Motor neuron (in vitro differentiated cells): ENCODE results near the gene ZDHHC22. TPM values are rescaled to one million over a fixed set of nuclear protein-coding genes. Genes with fewer than 3 reads are reported as not detected.

Source experiments
- ATAC-seq, 8 experiments: fragments of 200-7000 bp; cut with Tn5 transposase; replicated peaks in 6 of 8; 2 replicates each; pipeline ENCODE4 v1.8.0; 2021; ENCODE audit warnings: mild to moderate bottlenecking in 8 of 8, moderate library complexity in 8 of 8
- H3K27ac ChIP-seq, 2 donors: fragments of 250-450 bp; sonication (Bioruptor Pico); 2 replicates each; pipeline ENCODE4 v1.9.0; 2021; ENCODE audit warnings: antibody characterized with exemption in 2 of 2, mild to moderate bottlenecking in 2 of 2, moderate library complexity in 1 of 2
- H3K4me1 ChIP-seq, 2 donors: fragments of 250-450 bp; sonication (Bioruptor Pico); replicated peaks in 1 of 2; 2 replicates each; pipeline ENCODE4 v1.6.1; 2021; ENCODE audit warnings: antibody characterized with exemption in 2 of 2, mild to moderate bottlenecking in 2 of 2, moderate library complexity in 1 of 2
- H3K4me3 ChIP-seq, 5 donors: fragments of 250-450 bp; sonication (Bioruptor Pico); 2 replicates each; pipeline ENCODE4 v1.9.0; 2021; ENCODE audit warnings: antibody characterized with exemption in 5 of 5, mild to moderate bottlenecking in 5 of 5, moderate library complexity in 4 of 5
- WGBS, 10 experiments: fragments of 450-650 bp; shearing (Covaris generic); methylation state at CpG; one replicate each; pipeline ENCODE4 v1.0.0; 2022; 5-methylcytosine and 5-hydroxymethylcytosine counted together
- in situ Hi-C, 9 experiments: fragments of 400-800 bp; cut with MboI; loops; one replicate each; pipeline ENCODE4 v1.15.0; 2021; ENCODE audit warnings: low sequenced_read_pairs in 9 of 9, low pct_unique_long_range_greater_than_20kb in 2 of 9; ENCODE audit not compliant: unreplicated experiment in 9 of 9
- total RNA-seq, 8 experiments: library from RNA; unstranded; fragments of 300-600 nt; gene quantifications; 2 replicates each; pipeline versions ENCODE4 v1.2.3 to v1.2.4, GENCODE V29; 2022

Gene ZDHHC22, protein sequence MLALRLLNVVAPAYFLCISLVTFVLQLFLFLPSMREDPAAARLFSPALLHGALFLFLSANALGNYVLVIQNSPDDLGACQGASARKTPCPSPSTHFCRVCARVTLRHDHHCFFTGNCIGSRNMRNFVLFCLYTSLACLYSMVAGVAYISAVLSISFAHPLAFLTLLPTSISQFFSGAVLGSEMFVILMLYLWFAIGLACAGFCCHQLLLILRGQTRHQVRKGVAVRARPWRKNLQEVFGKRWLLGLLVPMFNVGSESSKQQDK
- 10 to 100 TPM in 3 of 8 experiments, 1 to 10 TPM in 2, under 1 TPM in 3; 0.13 to 23.7 (median 8.8) TPM for total RNA-seq

- WGBS, 10 experiments: 0% methylated on average over 5 of the region's 77 CpGs; no CpG with 5 or more reads in 9 of the 10 experiments
- Histone ChIP-seq H3K27ac (peak within 1 kb of the TSS; percentile 63 to 78), H3K4me3 (peak within 1 kb of the TSS; percentile 51 to 80 (median 66)), H3K4me1 (peaks cover 33 to 41% of the 10 kb centered on the region in 2 donors)
- ATAC-seq: peak; percentile 39 to 86 (median 78)
- in situ Hi-C loops: loop anchor here in 2 of 9 experiments (25.0 kb wide), 1 partner anchor 171 kb away; the partner anchor contains the start of genes GSTZ1 (in 2 of the 2) and POMT2 (in 2 of the 2)
Observed at GRCh38 chr14:77141214-77142004, at the start of gene ZDHHC22. ZDHHC22 (minus strand) TSS chr14:77141791; CDS start chr14:77139738, 2,053 bp downstream.

DNA sequence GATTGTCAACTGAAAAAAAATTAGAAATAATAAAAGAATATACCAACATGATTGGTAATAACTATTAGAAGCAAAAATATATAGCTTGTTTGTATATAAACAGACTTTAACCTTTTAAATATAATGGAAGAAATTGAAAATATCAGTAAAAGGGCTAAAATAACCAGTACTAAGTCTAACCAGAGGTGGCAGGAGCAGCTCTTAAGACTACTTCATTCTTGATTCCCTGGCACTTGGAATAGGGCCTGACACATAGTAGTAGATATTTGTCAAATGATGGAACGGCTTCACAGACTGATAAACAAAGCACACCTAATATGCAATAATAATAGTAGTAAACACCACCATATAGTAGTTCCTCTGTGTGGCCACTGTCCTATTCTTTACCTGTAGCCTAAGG lies 49.4 kb upstream of the ZDHHC22 start:
- Histone ChIP-seq H3K4me1 (peaks cover 0 to 10% of the 10 kb centered on the region in 2 donors), H3K4me3 (no peak overlapping the region), H3K27ac (no peak overlapping the region)
- no peak for ATAC-seq
- 0 to 80% (median 50%) methylated on average over 1 of the region's 1 CpG; no CpG with 5 or more reads in 3 of the 10 experiments for WGBS, 10 experiments
- in situ Hi-C loops: no loop called here

DNA sequence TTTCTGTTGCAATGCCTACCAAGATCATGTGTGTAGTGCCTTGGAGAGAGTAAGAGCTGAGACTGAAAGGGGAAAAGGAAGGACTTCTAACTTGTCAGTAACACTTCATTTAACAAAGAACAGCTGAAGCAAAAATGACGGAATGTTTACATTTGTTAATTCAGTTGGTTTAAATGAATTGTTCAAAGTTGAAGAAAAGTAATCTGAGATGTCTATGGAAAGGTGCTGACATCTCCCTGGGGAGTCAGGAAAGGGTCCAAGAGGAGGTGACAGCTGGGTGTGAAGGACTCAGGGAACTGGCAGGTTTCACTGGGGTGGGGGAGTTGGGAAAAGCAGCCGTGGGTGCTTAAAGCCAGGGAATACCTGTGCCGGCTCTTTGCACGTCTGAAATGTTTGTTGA lies 47.9 kb upstream of the ZDHHC22 start:
- in situ Hi-C loops: no loop called here
- H3K4me3 ChIP-seq: no peak overlapping the region
- ATAC-seq: no peak
- peaks cover 0 to 10% of the 10 kb centered on the region in 2 donors for H3K4me1 ChIP-seq
- no peak overlapping the region for H3K27ac ChIP-seq
- 0 to 74% (median 48%) methylated on average over 1 to 4 of the region's 4 CpGs; no CpG with 5 or more reads in 4 of the 10 experiments for WGBS, 10 experiments

DNA sequence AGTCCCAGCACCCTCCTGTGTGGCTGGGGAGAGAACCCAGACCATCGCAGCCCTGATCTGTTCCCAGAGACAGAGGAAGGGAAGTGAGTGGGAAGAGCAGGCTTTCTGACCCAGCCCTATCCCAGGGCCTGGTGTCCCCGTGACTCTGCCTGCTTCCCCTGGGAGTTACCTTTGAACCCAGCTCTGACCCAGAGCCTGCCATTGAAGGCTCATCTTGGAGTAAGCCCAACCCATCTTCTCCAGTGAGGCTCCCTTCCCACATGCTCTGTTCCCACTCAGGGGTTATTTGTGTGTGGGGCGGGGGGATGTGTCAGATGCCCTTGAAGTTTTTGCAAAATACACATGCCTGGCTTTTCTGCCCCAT lies 46.0 kb upstream of the ZDHHC22 start:
- Histone ChIP-seq H3K27ac (no peak overlapping the region), H3K4me3 (no peak overlapping the region), H3K4me1 (peaks cover 6 to 15% of the 10 kb centered on the region in 2 donors)
- in situ Hi-C loops: no loop called here
- peak in 1 of 8 experiments; percentile 6 for ATAC-seq
- WGBS, 10 experiments: 0 to 80% (median 60%) methylated on average over 1 to 2 of the region's 3 CpGs; no CpG with 5 or more reads in 7 of the 10 experiments

DNA sequence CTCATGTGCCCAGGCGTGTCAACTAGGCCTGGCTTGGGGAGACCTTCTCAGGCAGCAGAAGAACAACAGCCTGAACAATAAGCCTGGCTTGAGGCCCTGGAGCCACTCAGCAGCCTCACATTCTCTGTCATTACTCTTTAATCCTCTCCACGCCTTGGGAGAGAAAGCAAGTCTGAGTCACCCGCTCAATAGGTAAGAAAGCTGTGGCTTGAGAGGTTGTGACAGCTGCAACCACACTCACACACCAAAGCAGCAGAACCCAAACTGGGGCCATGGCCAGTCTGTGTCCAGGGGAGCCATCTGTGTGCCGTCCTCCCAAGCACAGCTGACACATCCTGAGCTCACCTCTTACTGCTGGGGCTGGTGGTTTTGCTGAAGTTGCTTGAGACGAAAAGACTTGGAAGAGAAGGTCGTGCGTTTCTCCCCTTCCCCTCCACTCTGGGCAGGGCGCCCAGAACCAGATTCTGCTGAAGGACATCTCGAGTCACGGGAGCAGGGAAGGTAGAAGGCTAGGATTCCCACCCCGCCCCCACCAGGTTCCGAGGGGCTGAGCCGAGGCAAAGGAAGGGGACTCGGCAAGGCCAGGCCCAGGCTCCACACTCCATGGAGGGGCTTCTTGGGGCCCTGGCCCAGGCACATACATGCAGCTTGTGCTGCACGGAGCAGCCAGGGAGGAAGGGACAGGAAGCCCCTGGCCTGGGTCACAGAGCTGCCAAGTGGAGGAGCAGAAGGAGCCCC lies 45.5 kb upstream of the ZDHHC22 start:
- 20 to 72% (median 53%) methylated on average over 1 to 7 of the region's 15 CpGs; no CpG with 5 or more reads in 3 of the 10 experiments for WGBS, 10 experiments
- H3K4me1 ChIP-seq: peaks cover 9 to 19% of the 10 kb centered on the region in 2 donors
- H3K4me3 ChIP-seq: no peak overlapping the region
- H3K27ac ChIP-seq: no peak overlapping the region
- ATAC-seq: peak in 7 of 8 experiments; percentile 1 to 59 (median 20)
- in situ Hi-C loops: no loop called here

DNA sequence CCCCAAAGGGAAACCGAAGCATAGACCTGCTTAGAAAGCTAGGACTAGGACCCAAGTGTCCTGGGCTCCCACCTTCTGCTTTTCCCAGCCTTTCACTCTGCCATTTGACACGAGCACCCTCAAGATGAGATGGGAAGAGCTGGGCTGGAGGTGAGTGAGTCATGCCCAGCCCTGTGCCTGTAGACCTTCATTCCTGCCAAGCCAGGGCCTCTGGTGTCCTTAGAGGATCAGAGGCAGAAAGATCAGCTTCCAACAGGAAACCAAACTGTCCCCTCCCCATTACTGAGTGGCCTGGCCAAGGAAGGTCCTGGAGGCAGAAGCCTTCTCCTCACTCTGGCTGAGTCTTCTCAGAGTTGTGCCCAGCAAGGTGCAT lies 43.5 kb upstream of the ZDHHC22 start:
- no peak overlapping the region for H3K4me3 ChIP-seq
- H3K27ac ChIP-seq: no peak overlapping the region
- 33 to 70% methylated on average over 1 to 2 of the region's 2 CpGs; no CpG with 5 or more reads in 8 of the 10 experiments for WGBS, 10 experiments
- in situ Hi-C loops: no loop called here
- H3K4me1 ChIP-seq: peaks cover 9 to 22% of the 10 kb centered on the region in 2 donors
- no peak for ATAC-seq

GRCh38 chr14:77184396-77185092 lies 43.0 kb upstream of the ZDHHC22 start:
- in situ Hi-C loops: no loop called here
- 0 to 100% (median 46%) methylated on average over 1 to 9 of the region's 11 CpGs; no CpG with 5 or more reads in 2 of the 10 experiments for WGBS, 10 experiments
- peak in 2 of 8 experiments; percentile 27 to 34 for ATAC-seq
- no peak overlapping the region for H3K27ac ChIP-seq
- peaks cover 9 to 22% of the 10 kb centered on the region in 2 donors for H3K4me1 ChIP-seq
- no peak overlapping the region for H3K4me3 ChIP-seq

DNA sequence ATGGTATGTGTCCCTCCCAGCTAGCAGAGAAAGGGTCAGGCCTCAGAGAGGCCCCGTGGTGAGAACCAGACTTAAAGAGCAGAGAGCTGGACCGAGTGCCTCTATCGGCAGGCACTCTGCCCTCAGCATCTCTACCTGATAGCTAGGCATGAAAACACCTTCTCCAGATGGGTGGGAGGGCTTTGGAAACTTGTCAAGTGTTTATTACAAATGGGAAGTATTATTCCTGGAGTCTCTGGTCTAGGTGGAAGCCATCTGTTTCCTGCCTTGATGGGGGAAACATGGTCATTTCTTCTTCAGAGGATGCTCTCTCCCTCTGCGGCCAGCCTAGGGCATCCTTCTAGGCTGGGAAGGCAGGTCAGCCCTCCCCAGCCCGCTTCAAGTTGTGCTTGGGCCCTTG lies 42.3 kb upstream of the ZDHHC22 start:
- ATAC-seq: no peak
- Histone ChIP-seq H3K4me1 (peaks cover 9 to 22% of the 10 kb centered on the region in 2 donors), H3K27ac (no peak overlapping the region), H3K4me3 (no peak overlapping the region)
- WGBS, 10 experiments: 33 to 83% (median 58%) methylated on average over 1 to 5 of the region's 5 CpGs; no CpG with 5 or more reads in 4 of the 10 experiments
- in situ Hi-C loops: no loop called here

- peak; percentile 73 to 96 (median 91) for ATAC-seq
- in situ Hi-C loops: no loop called here
- 0 to 20% methylated on average over 2 to 8 of the region's 46 CpGs; no CpG with 5 or more reads in 8 of the 10 experiments for WGBS, 10 experiments
- Histone ChIP-seq H3K4me1 (peaks cover 9 to 16% of the 10 kb centered on the region in 2 donors), H3K27ac (peak within 1 kb of the TSS; percentile 77 to 84), H3K4me3 (peak within 1 kb of the TSS; percentile 52 to 74 (median 65))
Observed at GRCh38 chr14:77181603-77182437, 40.2 kb upstream of the ZDHHC22 start, which contains the start of gene TMEM63C. TMEM63C (plus strand) TSS chr14:77181798; CDS start chr14:77218814, 37,016 bp downstream.

- Histone ChIP-seq H3K27ac (peak overlapping the region in 1 of 2 donors; percentile 39), H3K4me3 (peak overlapping the region in 4 of 5 donors; percentile 53 to 74 (median 66)), H3K4me1 (peaks cover 9 to 12% of the 10 kb centered on the region in 2 donors)
- 0 to 80% (median 51%) methylated on average over 1 to 7 of the region's 12 CpGs; no CpG with 5 or more reads in 6 of the 10 experiments for WGBS, 10 experiments
- in situ Hi-C loops: no loop called here
- no peak for ATAC-seq
Observed at GRCh38 chr14:77180726-77181602, 39.4 kb upstream of the ZDHHC22 start.

DNA sequence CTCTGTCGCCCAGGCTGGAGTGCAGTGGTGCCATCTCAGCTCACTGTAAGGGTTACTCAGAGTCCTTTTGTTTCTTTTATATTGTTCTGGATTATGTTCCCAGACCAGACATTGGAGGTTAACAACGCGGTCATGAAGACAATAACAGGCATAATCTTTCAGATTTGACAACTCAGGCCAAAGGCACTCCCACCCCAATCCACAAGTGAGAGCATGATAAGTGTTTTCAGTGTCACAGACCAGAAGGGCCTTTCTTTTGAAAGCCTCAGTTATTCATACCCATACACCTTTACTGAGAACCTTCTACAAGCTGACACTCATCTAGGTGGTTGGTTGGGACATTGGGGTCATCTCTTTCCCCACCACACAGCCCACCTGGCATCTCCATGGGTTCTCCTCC lies 37.1 kb upstream of the ZDHHC22 start:
- in situ Hi-C loops: no loop called here
- H3K4me1 ChIP-seq: peaks cover 9 to 12% of the 10 kb centered on the region in 2 donors
- 0 to 100% (median 38%) methylated on average over 1 to 3 of the region's 3 CpGs; no CpG with 5 or more reads in 3 of the 10 experiments for whole genome bisulfite sequencing, 10 experiments
- no peak overlapping the region for H3K27ac ChIP-seq
- ATAC-seq: no peak
- no peak overlapping the region for H3K4me3 ChIP-seq
